ENCODE data around the gene CFAP52. TPM values are rescaled to one million over a fixed set of nuclear protein-coding genes. Genes with fewer than 3 reads are reported as not detected.

The CFAP52 gene
- total RNA-seq, 1 experiment from 2014 or later, result not detected

- TF ChIP-seq AFF4 (CRISPR knock-in tag; IDR thresholded peaks at IDR 0.05; ENCODE audit: borderline replicate concordance), result no peak
- TF ChIP-seq KAT7 (CRISPR knock-in tag; IDR thresholded peaks at IDR 0.05; ENCODE audit: borderline replicate concordance), result no peak
- TF ChIP-seq, protein P1, sequence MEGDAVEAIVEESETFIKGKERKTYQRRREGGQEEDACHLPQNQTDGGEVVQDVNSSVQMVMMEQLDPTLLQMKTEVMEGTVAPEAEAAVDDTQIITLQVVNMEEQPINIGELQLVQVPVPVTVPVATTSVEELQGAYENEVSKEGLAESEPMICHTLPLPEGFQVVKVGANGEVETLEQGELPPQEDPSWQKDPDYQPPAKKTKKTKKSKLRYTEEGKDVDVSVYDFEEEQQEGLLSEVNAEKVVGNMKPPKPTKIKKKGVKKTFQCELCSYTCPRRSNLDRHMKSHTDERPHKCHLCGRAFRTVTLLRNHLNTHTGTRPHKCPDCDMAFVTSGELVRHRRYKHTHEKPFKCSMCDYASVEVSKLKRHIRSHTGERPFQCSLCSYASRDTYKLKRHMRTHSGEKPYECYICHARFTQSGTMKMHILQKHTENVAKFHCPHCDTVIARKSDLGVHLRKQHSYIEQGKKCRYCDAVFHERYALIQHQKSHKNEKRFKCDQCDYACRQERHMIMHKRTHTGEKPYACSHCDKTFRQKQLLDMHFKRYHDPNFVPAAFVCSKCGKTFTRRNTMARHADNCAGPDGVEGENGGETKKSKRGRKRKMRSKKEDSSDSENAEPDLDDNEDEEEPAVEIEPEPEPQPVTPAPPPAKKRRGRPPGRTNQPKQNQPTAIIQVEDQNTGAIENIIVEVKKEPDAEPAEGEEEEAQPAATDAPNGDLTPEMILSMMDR (IDR thresholded peaks at IDR 0.05), result no peak
- no peak for TF ChIP-seq SMAD3 (CRISPR knock-in tag; IDR thresholded peaks at IDR 0.05; ENCODE audit: borderline replicate concordance)
- no peak for TF ChIP-seq ZNF219 (CRISPR knock-in tag; IDR thresholded peaks at IDR 0.05; ENCODE audit: borderline replicate concordance)
- TF ChIP-seq ARID4B (CRISPR knock-in tag; IDR thresholded peaks at IDR 0.05; ENCODE audit: borderline replicate concordance), result no peak
- no peak for TF ChIP-seq CBFB (CRISPR knock-in tag; IDR thresholded peaks at IDR 0.05; ENCODE audit: low read depth)
- no peak for TF ChIP-seq E2F1 (CRISPR knock-in tag; IDR thresholded peaks at IDR 0.05)
These were observed 58.9 kb downstream of the CFAP52 start (continued) for GRCh38 chr17:9635340-9635739.

- no peaks in the 10 kb centered on the region for H3K36me3 Mint-ChIP-seq
- H3K27ac Mint-ChIP-seq, result no peak overlapping the region
- peaks cover 9% of the 10 kb centered on the region for H3K4me1 Mint-ChIP-seq
- DNase-seq (ENCODE audit: low spot score) (no peak), ATAC-seq (no peak)
- H3K27me3 Mint-ChIP-seq (ENCODE audit: low read depth), result no peaks in the 10 kb centered on the region; the same call in 1 of the 2 replicates
- ChIA-PET CTCF (interaction anchor here (2.1 kb wide), 1 partner anchor 10 kb away, joined by 7 read pairs; no protein-coding TSS in a partner anchor), POLR2A (no interaction called here)
- H3K9me3 Mint-ChIP-seq, result peaks cover 5% of the 10 kb centered on the region
- H3K4me3 Mint-ChIP-seq, result no peak overlapping the region
- TF ChIP-seq, protein P1 (IDR thresholded peaks at IDR 0.05), result no peak
- TF ChIP-seq SOX15 (CRISPR knock-in tag; IDR thresholded peaks at IDR 0.05) (no peak), ATF2 (CRISPR knock-in tag; IDR thresholded peaks at IDR 0.05; ENCODE audit: borderline replicate concordance, low read depth) (no peak), ZNF281 (CRISPR knock-in tag; IDR thresholded peaks at IDR 0.05) (no peak)
- TF ChIP-seq, protein P2, sequence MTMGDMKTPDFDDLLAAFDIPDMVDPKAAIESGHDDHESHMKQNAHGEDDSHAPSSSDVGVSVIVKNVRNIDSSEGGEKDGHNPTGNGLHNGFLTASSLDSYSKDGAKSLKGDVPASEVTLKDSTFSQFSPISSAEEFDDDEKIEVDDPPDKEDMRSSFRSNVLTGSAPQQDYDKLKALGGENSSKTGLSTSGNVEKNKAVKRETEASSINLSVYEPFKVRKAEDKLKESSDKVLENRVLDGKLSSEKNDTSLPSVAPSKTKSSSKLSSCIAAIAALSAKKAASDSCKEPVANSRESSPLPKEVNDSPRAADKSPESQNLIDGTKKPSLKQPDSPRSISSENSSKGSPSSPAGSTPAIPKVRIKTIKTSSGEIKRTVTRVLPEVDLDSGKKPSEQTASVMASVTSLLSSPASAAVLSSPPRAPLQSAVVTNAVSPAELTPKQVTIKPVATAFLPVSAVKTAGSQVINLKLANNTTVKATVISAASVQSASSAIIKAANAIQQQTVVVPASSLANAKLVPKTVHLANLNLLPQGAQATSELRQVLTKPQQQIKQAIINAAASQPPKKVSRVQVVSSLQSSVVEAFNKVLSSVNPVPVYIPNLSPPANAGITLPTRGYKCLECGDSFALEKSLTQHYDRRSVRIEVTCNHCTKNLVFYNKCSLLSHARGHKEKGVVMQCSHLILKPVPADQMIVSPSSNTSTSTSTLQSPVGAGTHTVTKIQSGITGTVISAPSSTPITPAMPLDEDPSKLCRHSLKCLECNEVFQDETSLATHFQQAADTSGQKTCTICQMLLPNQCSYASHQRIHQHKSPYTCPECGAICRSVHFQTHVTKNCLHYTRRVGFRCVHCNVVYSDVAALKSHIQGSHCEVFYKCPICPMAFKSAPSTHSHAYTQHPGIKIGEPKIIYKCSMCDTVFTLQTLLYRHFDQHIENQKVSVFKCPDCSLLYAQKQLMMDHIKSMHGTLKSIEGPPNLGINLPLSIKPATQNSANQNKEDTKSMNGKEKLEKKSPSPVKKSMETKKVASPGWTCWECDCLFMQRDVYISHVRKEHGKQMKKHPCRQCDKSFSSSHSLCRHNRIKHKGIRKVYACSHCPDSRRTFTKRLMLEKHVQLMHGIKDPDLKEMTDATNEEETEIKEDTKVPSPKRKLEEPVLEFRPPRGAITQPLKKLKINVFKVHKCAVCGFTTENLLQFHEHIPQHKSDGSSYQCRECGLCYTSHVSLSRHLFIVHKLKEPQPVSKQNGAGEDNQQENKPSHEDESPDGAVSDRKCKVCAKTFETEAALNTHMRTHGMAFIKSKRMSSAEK (CRISPR knock-in tag; IDR thresholded peaks at IDR 0.05; ENCODE audit: borderline replicate concordance), result no peak
These were observed 60.1 kb downstream of the CFAP52 start for GRCh38 chr17:9636501-9636900.

Data from WTC11 (cell line).